MM.1S (cell line): ENCODE measurements around the gene INPP4A.

ENCODE experiments used
- CTCF ChIP-seq: fragments of 300-600 bp; sonication (generic); IDR thresholded peaks from 2 replicates; pipeline ENCODE4 v1.5.1; 2016; ENCODE audit warnings: antibody characterized with exemption, low read length, mixed read lengths
- EZH2 ChIP-seq: fragments of 300-600 bp; sonication (generic); optimal IDR thresholded peaks from 2 replicates; pipeline ENCODE3; 2017; ENCODE audit warnings: low read depth, mild to moderate bottlenecking, antibody characterized with exemption, low read length, mixed read lengths
- EZH2phosphoT487 ChIP-seq: fragments of 300-600 bp; sonication (generic); IDR thresholded peaks from 2 replicates; pipeline ENCODE4 v1.6.1; 2018; ENCODE audit warnings: antibody characterized with exemption, low read length

GRCh38 chr2:98502556-98503335 lies 58.1 kb downstream of the INPP4A start:
- TF ChIP-seq EZH2 (no peak), CTCF (no peak), EZH2phosphoT487 (no peak)
